OCI-LY3 (cell line): ENCODE data around the gene CEP44.

Experiments used
- EZH2phosphoT487 ChIP-seq: fragments of 200-600 bp; shearing (Covaris generic); IDR thresholded peaks from 2 replicates; pipeline ENCODE4 v1.6.1; 2018; ENCODE audit warnings: antibody characterized with exemption, mixed run types, low read depth
- TF ChIP-seq, protein P1 (sequence below): fragments of 200-600, 300-600 bp; sonication (generic); IDR thresholded peaks from 2 replicates; pipeline ENCODE4 v1.5.1; 2014; ENCODE audit warnings: antibody characterized with exemption, low read length, low read depth

GRCh38 chr4:174334628-174335027 lies 50.9 kb downstream of the CEP44 start:
- TF ChIP-seq, protein P1, sequence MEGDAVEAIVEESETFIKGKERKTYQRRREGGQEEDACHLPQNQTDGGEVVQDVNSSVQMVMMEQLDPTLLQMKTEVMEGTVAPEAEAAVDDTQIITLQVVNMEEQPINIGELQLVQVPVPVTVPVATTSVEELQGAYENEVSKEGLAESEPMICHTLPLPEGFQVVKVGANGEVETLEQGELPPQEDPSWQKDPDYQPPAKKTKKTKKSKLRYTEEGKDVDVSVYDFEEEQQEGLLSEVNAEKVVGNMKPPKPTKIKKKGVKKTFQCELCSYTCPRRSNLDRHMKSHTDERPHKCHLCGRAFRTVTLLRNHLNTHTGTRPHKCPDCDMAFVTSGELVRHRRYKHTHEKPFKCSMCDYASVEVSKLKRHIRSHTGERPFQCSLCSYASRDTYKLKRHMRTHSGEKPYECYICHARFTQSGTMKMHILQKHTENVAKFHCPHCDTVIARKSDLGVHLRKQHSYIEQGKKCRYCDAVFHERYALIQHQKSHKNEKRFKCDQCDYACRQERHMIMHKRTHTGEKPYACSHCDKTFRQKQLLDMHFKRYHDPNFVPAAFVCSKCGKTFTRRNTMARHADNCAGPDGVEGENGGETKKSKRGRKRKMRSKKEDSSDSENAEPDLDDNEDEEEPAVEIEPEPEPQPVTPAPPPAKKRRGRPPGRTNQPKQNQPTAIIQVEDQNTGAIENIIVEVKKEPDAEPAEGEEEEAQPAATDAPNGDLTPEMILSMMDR, result no peak
- no peak for TF ChIP-seq EZH2phosphoT487
